DOHH2 (cell line): Measurements from ENCODE around the gene CEP41.

Experiments
- H3F3A ChIP-seq: fragments of 200-600 bp; sonication (generic), shearing (Covaris generic); 2 replicates; pipeline ENCODE4 v1.6.0; 2016; ENCODE audit warnings: antibody characterized with exemption, mild to moderate bottlenecking; ENCODE audit not compliant: control insufficient read depth, insufficient read depth
- H3K27ac ChIP-seq: fragments of 200-600 bp; sonication (generic); 2 replicates; pipeline ENCODE4 v1.5.1; 2014; ENCODE audit warnings: low read depth, mild to moderate bottlenecking, low read length, moderate library complexity
- H3K27me3 ChIP-seq: fragments of 200-600 bp; sonication (generic); 2 replicates; pipeline ENCODE4 v1.6.1; 2014; ENCODE audit warnings: mild to moderate bottlenecking, low read length, mixed read lengths; ENCODE audit not compliant: control insufficient read depth
- H3K36me3 ChIP-seq: fragments of 200-600 bp; sonication (generic); 2 replicates; pipeline ENCODE4 v1.6.1; 2014; ENCODE audit warnings: mild to moderate bottlenecking, low read length, moderate library complexity, mixed read lengths; ENCODE audit not compliant: control insufficient read depth
- H3K4me1 ChIP-seq: fragments of 200-600 bp; sonication (generic); 2 replicates; pipeline ENCODE4 v1.6.1; 2014; ENCODE audit warnings: mild to moderate bottlenecking, low read length, mixed read lengths; ENCODE audit not compliant: control insufficient read depth
- H3K4me2 ChIP-seq: fragments of 200-600 bp; sonication (generic); 2 replicates; pipeline ENCODE4 v1.6.0; 2014; ENCODE audit warnings: mild to moderate bottlenecking, low read length, moderate library complexity
- H3K4me3 ChIP-seq: fragments of 200-600 bp; sonication (generic); 2 replicates; pipeline ENCODE4 v1.5.1; 2014; ENCODE audit warnings: mild to moderate bottlenecking, low read length, mixed read lengths
- H3K79me2 ChIP-seq: fragments of 200-600 bp; sonication (generic); 2 replicates; pipeline ENCODE4 v1.6.1; 2014; ENCODE audit warnings: mild to moderate bottlenecking, low read length, mixed read lengths; ENCODE audit not compliant: control insufficient read depth
- H3K9me2 ChIP-seq: fragments of 200-600 bp; sonication (generic); replicated peaks from 2 replicates; pipeline ENCODE4 v1.6.1; 2014; ENCODE audit warnings: mild to moderate bottlenecking, low read length, mixed read lengths; ENCODE audit not compliant: control insufficient read depth
- H3K9me3 ChIP-seq: fragments of 200-600 bp; sonication (generic); 2 replicates; pipeline ENCODE4 v1.6.1; 2014; ENCODE audit warnings: antibody characterized with exemption, low read length, mixed read lengths; ENCODE audit not compliant: control insufficient read depth, insufficient read depth
- H4K20me1 ChIP-seq: fragments of 200-600 bp; sonication (generic); 2 replicates; pipeline ENCODE4 v1.6.0; 2014; ENCODE audit warnings: low read depth, mild to moderate bottlenecking, antibody characterized with exemption, low read length, moderate library complexity; ENCODE audit not compliant: control insufficient read depth, insufficient read depth
- EZH2phosphoT487 ChIP-seq: fragments of 200-600 bp; sonication (generic); IDR thresholded peaks from 2 replicates; pipeline ENCODE4 v1.6.1; 2017; ENCODE audit warnings: borderline replicate concordance, mild to moderate bottlenecking, antibody characterized with exemption, low read length, moderate library complexity, mixed read lengths
- TF ChIP-seq, protein P1 (sequence below): fragments of 200-600 bp; sonication (generic); IDR thresholded peaks from one replicate; pipeline ENCODE4 v1.5.1; 2014; ENCODE audit warnings: antibody characterized with exemption, mild to moderate bottlenecking, low read depth, low read length; ENCODE audit not compliant: poor library complexity, severe bottlenecking

CEP41 gene

DNA sequence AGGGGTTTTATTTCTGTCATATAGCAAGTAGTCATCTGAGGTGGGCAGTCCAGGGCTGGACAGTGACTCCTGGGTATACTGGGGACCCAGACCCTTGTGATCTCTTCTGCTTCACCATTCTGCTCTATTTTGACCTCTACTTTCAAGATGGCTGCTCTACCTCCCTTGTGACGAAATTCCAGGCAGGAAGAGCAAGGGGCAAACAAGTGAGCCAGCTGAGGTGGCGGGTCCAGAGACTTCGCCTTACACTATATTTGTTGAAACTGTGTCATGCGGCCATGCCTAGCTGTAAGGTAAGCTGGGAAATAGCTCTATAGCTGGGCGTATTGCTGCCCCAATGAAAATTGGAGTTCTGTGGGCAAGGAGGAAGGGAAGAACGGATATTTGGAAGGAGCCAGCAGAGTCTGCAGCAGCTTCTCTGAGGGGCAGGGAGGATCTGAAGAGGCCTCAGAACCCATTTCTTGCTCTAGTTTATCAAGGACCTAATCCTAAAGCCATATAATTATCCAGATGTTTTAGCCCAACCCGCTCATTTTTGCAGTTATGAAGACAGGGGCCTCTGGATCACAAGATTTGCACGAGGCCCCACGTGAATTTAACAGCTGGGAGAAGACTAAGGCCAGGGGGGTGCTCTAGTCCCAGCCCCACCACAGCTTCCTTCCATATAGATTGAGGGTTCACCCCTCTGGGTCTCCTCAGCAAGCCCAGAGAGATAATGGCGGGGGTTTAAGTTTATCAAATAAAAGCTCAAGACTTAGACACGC lies 68.2 kb downstream of the CEP41 start:
- Histone ChIP-seq H3K4me1 (no peaks in the 10 kb centered on the region), H3K36me3 (no peaks in the 10 kb centered on the region), H3K9me2 (no peaks in the 10 kb centered on the region), H3K79me2 (no peaks in the 10 kb centered on the region), H4K20me1 (no peaks in the 10 kb centered on the region), H3K4me2 (no peak overlapping the region), H3K9me3 (peaks cover 11% of the 10 kb centered on the region; the same call in 1 of the 2 replicates), H3K27ac (no peak overlapping the region), H3F3A (no peaks in the 10 kb centered on the region), H3K27me3 (no peaks in the 10 kb centered on the region), H3K4me3 (no peak overlapping the region)
- TF ChIP-seq, protein P1, sequence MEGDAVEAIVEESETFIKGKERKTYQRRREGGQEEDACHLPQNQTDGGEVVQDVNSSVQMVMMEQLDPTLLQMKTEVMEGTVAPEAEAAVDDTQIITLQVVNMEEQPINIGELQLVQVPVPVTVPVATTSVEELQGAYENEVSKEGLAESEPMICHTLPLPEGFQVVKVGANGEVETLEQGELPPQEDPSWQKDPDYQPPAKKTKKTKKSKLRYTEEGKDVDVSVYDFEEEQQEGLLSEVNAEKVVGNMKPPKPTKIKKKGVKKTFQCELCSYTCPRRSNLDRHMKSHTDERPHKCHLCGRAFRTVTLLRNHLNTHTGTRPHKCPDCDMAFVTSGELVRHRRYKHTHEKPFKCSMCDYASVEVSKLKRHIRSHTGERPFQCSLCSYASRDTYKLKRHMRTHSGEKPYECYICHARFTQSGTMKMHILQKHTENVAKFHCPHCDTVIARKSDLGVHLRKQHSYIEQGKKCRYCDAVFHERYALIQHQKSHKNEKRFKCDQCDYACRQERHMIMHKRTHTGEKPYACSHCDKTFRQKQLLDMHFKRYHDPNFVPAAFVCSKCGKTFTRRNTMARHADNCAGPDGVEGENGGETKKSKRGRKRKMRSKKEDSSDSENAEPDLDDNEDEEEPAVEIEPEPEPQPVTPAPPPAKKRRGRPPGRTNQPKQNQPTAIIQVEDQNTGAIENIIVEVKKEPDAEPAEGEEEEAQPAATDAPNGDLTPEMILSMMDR = no peak
- TF ChIP-seq EZH2phosphoT487 = no peak

DNA sequence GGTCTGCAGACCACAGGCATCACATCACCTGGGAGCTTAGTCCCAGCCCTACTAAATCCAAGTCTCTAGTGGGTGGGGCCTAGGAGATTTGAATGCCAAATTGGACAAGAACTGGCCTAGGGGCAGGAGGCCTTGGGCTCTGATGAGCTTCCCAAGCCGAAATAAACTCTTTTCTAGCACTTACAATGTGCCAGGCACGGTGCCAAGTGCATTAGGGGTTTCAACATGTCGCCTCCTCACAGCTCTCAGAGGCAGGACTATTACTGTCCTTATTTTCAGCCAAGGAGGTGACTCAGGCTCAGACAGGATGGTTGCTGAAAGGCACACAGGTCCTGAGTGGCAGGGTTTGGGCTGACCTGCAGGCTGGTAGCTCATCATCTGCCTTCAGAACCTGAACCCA lies 69.8 kb downstream of the CEP41 start:
- Histone ChIP-seq H3K9me2 (no peaks in the 10 kb centered on the region), H3K79me2 (no peaks in the 10 kb centered on the region), H3K27ac (no peak overlapping the region), H4K20me1 (no peaks in the 10 kb centered on the region), H3K4me3 (no peak overlapping the region), H3K4me1 (no peaks in the 10 kb centered on the region), H3K36me3 (no peaks in the 10 kb centered on the region), H3K27me3 (no peaks in the 10 kb centered on the region), H3K9me3 (peaks cover 3% of the 10 kb centered on the region; the same call in 1 of the 2 replicates), H3F3A (no peaks in the 10 kb centered on the region), H3K4me2 (no peak overlapping the region)
- TF ChIP-seq, protein P1 = no peak
- no peak for TF ChIP-seq EZH2phosphoT487

DNA sequence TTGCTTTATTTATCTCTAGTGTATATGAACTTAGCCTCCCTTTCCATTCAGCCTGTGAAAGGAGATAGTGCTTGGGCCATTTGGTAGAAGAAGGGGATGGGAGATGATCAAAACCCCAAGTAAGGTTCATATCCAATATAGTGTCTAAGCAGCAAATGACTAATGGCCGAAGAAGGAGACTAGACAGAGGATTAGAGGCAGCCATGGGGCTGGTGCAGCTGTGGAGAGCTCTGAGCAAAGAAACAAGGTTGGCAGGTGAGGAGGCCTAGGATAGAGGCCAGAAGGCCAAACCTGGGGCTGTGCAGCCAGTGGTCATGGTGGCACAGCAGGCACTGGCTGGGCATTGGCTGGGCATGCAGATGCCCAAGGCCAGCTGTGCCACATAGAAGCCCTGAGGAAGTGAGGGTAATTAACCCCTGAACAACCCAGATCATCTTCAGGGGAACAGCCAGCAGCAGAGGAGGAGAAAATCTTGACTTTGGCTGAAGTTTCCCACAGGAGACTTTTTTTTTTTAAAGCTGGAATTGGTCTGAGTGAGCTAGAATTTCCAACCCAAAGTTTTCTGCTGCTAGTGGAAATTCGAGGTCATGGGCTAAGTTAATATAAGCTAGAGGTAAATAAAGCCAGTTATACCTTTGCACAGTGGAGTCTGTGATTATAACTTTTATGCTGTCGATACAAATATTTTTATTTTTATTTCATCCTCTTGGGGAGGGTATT lies 70.8 kb downstream of the CEP41 start:
- no peak overlapping the region for H3K4me2 ChIP-seq
- no peak overlapping the region for H3K4me3 ChIP-seq
- H3K79me2 ChIP-seq = no peaks in the 10 kb centered on the region
- H3F3A ChIP-seq = no peaks in the 10 kb centered on the region
- H3K27me3 ChIP-seq = no peaks in the 10 kb centered on the region
- H3K27ac ChIP-seq = no peak overlapping the region
- H3K9me3 ChIP-seq = no peaks in the 10 kb centered on the region
- H3K9me2 ChIP-seq = no peaks in the 10 kb centered on the region
- no peaks in the 10 kb centered on the region for H3K36me3 ChIP-seq
- no peaks in the 10 kb centered on the region for H4K20me1 ChIP-seq
- no peaks in the 10 kb centered on the region for H3K4me1 ChIP-seq
- TF ChIP-seq, protein P1 = no peak
- no peak for TF ChIP-seq EZH2phosphoT487
